ENCODE data around the gene VPS33A.
A peak's percentile ranks its signal among the peaks of the same experiment; 100 is the strongest.

VPS33A gene

GRCh38 chr12:122250047-122250446 is 16.2 kb downstream of the VPS33A start:
- no peak for DNase-seq

- no peak for DNase-seq
Observed at GRCh38 chr12:122245553-122245952, 20.7 kb downstream of the VPS33A start.

GRCh38 chr12:122244565-122245371 is 21.5 kb downstream of the VPS33A start:
- DNase-seq, result no peak

DNA sequence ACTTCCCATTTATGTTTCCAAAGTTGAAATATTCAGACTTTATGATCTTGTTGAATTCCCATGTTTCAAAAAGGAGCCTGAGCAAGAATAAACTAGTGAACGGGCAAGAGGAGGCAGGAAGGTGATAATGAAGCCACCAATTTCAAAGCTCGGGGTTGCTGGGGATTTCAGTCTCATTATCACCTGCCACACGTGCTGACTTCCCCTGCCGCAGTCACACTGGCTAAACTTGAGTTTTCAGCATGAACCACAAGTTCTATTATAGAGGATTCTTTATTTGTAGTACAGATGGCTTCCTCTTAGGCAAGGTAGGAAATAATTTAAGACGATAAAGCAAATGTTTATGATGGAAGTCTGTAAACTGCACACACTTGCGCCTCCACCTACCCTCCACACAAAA is 22.3 kb downstream of the VPS33A start:
- DNase-seq, result no peak

DNA sequence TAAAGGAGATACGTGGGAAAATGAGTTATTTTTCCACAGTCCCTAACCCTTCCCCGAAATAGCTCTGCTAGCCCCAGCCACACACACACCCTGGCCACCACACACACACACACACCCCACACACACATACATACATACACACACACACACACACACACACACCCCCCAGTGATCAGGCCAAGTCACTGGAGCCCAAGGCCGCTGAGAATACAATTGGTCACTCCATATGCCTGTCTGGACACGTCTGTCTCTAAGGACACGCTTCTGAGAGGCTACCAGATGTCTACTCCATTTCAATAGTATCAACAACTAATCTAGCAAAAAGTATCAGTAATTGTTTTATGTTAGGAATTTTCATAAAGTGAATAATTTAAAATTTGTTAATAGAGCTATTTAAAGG is 27.4 kb downstream of the VPS33A start:
- DNase-seq, result no peak

GRCh38 chr12:122235741-122236140 is 30.6 kb downstream of the VPS33A start:
- DNase-seq, result no peak

- DNase-seq, result no peak
Observed at GRCh38 chr12:122232691-122233090, 33.6 kb downstream of the VPS33A start.

GRCh38 chr12:122230798-122231197 is 35.5 kb downstream of the VPS33A start:
- no peak for DNase-seq

DNA sequence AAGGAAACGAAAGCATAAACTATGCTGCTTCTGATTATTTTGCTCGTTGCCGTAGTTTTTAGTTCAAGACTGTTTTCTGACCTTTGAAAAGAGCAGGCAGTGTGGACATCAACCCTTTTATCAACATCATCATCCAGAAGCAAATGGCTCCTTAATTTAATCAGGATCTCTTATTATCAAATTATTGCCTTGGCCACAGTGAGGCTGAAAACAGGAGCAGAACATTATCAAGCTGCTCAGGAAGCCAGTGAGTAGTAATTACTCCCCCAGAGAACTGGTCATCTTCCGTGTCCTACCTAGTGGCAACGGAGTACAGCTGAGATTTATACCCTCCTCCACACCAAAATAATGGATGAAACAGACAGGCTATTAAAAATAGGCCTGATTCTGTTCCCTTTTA is 38.2 kb downstream of the VPS33A start:
- no peak for DNase-seq

GRCh38 chr12:122227341-122227740 is 39.0 kb downstream of the VPS33A start:
- no peak for DNase-seq

GRCh38 chr12:122226366-122227125 is 39.7 kb downstream of the VPS33A start:
- no peak for DNase-seq

DNA sequence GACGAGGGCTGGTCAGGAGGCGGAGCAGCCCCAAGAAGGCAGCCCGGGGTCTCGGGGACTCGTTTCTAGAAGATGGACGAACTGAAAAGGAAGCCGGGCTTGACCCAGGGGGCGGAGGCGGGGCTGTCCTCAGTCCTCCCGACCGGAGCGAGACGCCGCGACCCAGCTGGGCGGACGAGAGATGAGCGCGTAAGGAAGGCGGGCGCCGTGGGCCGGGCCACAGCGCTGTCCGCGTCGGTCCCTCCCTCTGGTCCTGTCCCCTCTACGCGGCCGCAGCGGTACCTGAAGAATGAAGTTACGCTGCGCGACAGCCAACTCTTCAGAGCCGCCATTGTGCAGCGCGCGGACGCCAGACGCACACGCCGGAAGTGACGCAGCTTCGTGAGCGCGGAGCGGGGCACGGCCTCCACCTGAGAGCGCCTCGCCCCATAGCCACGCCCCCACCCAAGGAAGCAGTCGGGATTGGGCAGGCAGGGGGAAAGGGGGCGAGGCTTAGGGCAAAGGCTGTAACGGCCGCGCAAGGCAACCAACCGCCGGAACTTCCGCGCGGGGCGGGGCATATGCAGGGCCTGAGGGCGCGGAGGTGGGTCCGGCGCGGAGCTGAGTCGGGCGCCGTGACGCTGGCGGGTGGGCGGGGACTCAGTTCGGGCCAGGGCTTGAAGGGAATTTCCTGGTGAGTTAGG is 40.5 kb downstream of the VPS33A start, which contains the start of gene DIABLO:
Gene DIABLO (minus strand): TSS at position 370 of the 683 bp plus-strand sequence. CDS start 38 bp downstream, at position 332.
- peak; percentile 100 for DNase-seq

GRCh38 chr12:122216445-122216844 is 49.8 kb downstream of the VPS33A start:
- DNase-seq, result no peak

- DNase-seq, result no peak
Observed at GRCh38 chr12:122215771-122216170, 50.5 kb downstream of the VPS33A start.

- DNase-seq, result no peak
Observed at GRCh38 chr12:122208073-122208820, 58.0 kb downstream of the VPS33A start.

DNA sequence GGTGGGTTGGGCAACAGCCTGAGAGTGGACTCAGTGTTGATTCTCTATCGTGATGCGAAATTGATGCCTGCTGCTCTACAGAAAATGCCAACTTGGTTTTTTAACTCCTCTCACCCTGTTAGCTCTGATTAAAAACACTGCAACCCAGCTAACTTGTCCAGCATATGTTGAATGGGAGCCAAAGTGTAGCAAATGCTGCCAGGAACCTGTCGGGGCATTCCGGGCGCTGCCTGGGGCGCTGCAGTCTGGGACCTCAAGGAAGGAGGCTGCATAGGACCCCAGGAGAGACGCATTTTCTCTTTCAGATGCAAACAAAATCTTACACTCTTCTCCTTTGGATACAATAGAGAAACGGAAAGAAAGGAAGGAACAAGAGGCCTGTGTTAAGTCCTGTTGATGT is 58.9 kb downstream of the VPS33A start:
- DNase-seq, result no peak

DNA sequence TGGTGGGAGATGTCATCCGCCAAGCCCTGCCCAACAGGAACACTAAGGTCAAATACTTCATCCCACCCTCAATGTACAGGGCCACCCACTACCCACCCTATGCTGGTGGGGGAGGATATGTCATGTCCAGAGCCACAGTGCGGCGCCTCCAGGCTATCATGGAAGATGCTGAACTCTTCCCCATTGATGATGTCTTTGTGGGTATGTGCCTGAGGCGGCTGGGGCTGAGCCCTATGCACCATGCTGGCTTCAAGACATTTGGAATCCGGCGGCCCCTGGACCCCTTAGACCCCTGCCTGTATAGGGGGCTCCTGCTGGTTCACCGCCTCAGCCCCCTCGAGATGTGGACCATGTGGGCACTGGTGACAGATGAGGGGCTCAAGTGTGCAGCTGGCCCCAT is 59.3 kb downstream of the VPS33A start:
- no peak for DNase-seq

- no peak for DNase-seq
Observed at GRCh38 chr12:122206111-122206881, 60.0 kb downstream of the VPS33A start.

DNA sequence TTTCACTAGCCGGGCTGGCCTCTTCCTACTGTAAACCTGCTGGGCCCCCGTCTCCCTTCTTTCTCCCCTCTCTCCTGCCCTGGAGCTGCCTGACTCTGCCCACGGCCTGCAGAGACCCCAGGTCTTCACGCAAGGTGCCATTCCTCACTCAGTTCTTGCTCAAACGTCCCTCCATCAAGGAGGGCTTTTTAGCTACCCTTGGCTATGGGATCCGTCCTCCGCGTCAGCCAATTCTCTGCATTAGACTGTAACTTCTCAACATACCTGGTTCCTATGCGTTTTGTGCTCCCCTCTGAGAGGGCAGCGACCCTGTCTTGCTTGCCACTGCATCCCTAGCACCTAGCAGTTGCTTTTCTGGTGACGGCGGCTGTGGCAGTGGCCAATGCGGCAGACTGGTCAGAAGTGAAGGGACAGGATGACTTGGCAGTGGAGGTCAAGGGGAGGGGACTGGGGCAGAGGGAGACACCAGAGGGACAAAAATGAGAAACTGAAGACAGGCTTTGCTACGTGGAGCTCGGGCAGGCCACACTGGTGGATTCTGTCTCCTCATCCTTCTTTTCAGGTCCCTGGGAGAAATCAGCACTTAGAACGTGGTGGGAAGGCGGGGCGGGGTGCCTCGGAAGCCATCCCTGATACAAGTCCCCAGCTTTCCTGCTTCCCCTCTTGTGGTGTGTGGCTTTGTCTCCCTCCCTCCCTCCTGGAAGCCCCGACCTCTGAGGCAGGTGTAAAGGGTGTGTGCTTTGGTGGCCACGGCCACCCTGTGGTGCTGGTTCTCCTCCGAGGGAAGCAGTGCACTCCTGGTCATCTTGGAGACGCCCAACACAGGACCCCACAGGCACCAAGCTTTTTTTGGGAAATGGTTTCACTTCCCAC is 61.0 kb downstream of the VPS33A start:
- DNase-seq, result no peak

DNA sequence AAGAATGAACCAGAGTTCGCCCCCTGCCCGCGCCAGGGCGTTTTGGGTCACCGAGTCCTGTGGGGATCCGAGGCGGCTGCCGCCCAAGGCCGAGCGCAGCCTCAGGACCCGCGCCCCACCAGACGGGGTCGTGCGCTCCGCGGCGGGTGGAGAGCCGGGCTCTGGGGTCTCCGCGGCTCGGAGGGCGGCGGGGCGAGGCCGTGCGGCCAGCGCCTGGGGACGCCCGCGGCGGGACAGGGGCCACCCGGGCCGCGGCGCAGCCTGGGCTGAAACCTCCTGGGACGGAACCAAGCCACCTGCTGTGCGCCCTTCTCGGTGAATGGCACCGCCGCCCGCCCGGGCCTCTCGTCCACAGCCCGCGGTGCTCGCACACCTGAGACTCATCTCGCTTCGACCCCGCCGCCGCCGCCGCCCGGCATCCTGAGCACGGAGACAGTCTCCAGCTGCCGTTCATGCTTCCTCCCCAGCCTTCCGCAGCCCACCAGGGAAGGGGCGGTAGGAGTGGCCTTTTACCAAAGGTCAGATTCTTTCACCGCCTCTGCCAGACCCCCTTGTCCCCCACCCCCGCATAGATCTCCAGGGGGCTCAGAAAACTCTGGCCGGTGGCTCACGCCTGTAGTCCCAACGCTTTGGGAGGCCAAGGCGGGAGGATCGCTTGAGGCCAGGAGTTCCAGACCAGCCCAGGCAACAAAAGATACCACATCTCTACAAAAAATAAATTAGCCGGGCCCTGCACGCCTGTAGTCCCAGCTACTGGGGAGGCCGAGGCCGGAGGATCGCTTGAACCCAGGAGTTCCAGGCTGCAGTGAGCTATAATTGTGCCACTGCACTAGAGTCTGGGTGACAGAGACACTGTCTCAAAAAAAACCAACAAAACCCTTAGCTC is 61.9 kb downstream of the VPS33A start:
- DNase-seq, result no peak

All from activated CD4-positive, alpha-beta T cell treated with anti-CD3 and anti-CD28 coated beads for 1 hour (primary cell).